HEK293 (cell line): ENCODE results near the gene MYLK.

Experiments used
- CTCF ChIA-PET: fragments of 350-600 bp; formaldehyde crosslinking; extraction: SDS; loops from one replicate; lab custom pipeline; 2021; ENCODE audit warnings: antibody characterized with exemption; lab: Yijun Ruan, JAX
- POLR2A ChIA-PET: fragments of 300-600 bp; formaldehyde crosslinking; extraction: SDS; loops from one replicate; lab custom pipeline; 2020; ENCODE audit warnings: antibody characterized with exemption, inconsistent platforms; lab: Yijun Ruan, JAX
- H3K27ac ChIP-seq: fragments of 200-500 bp; sonication (Bioruptor generic); 2 replicates; pipeline ENCODE4 v1.5.1; 2014; ENCODE audit warnings: low read depth, low read length, control low read depth, inconsistent platforms; ENCODE audit errors: extremely low read depth
- H3K36me3 ChIP-seq, 2 experiments: fragments of 200-500 bp in 1 of 2; sonication (Bioruptor generic) in 1 of 2; 1 replicate in 1 of 2; 2 replicates in 1 of 2; pipeline ENCODE4 v1.5.1; 2014 to 2017; ENCODE audit warnings: inconsistent platforms in 2 of 2, low read length in 2 of 2; ENCODE audit not compliant: control insufficient read depth in 2 of 2, insufficient read depth in 1 of 2
- H3K4me1 ChIP-seq: fragments of 200-500 bp; sonication (Bioruptor generic); 2 replicates; pipeline ENCODE4 v1.5.1; 2014; ENCODE audit warnings: mild to moderate bottlenecking, low read length, inconsistent platforms; ENCODE audit not compliant: control insufficient read depth, insufficient read depth
- H3K4me3 ChIP-seq: 2 replicates; pipeline ENCODE4 v1.5.1; 2011; ENCODE audit warnings: low read depth, mild to moderate bottlenecking, control low read depth, low read length, moderate library complexity
- H3K9me3 ChIP-seq: fragments of 200-500 bp; sonication (Bioruptor generic); 2 replicates; pipeline ENCODE4 v1.5.1; 2014; ENCODE audit warnings: low read depth, low read length, inconsistent platforms; ENCODE audit not compliant: control insufficient read depth, insufficient read depth
- GFI1B ChIP-seq: fragments of 450-650 bp; formaldehyde crosslinking; IDR thresholded peaks from 2 replicates; pipeline ENCODE4 v1.5.1; 2016; ENCODE audit warnings: missing biosample characterization, missing genetic modification characterization
- GLI2 ChIP-seq: fragments of 450-650 bp; formaldehyde crosslinking; IDR thresholded peaks from 2 replicates; pipeline ENCODE4; 2017; ENCODE audit warnings: missing biosample characterization, missing genetic modification characterization, low read depth, borderline replicate concordance
- GLIS2 ChIP-seq: fragments of 450-650 bp; formaldehyde crosslinking; IDR thresholded peaks from 2 replicates; pipeline ENCODE4 v1.5.1; 2016; ENCODE audit warnings: missing biosample characterization, missing genetic modification characterization
- MYNN ChIP-seq: fragments of 450-650 bp; formaldehyde crosslinking; IDR thresholded peaks from 2 replicates; pipeline ENCODE4 v1.5.1; 2016; ENCODE audit warnings: missing biosample characterization, missing genetic modification characterization, borderline replicate concordance
- MZF1 ChIP-seq: fragments of 450-650 bp; formaldehyde crosslinking; IDR thresholded peaks from 2 replicates; pipeline ENCODE4 v1.5.1; 2017; ENCODE audit warnings: missing biosample characterization, missing genetic modification characterization, borderline replicate concordance
- YY1 ChIP-seq: fragments of 450-650 bp; formaldehyde crosslinking; IDR thresholded peaks from 2 replicates; pipeline ENCODE4 v1.5.1; 2018; ENCODE audit warnings: missing biosample characterization, missing genetic modification characterization
- ZBTB1 ChIP-seq: fragments of 450-650 bp; formaldehyde crosslinking; IDR thresholded peaks from 2 replicates; pipeline ENCODE4 v1.5.1; 2016; ENCODE audit warnings: missing biosample characterization, missing genetic modification characterization
- ZBTB8A ChIP-seq: fragments of 450-650 bp; formaldehyde crosslinking; IDR thresholded peaks from 2 replicates; pipeline ENCODE4 v1.5.1; 2016; ENCODE audit warnings: missing biosample characterization, missing genetic modification characterization
- ZNF112 ChIP-seq: fragments of 450-650 bp; formaldehyde crosslinking; IDR thresholded peaks from 2 replicates; pipeline ENCODE4 v1.5.0; 2017; ENCODE audit warnings: missing biosample characterization, missing genetic modification characterization
- ZNF157 ChIP-seq: fragments of 450-650 bp; formaldehyde crosslinking; IDR thresholded peaks from 2 replicates; pipeline ENCODE4 v1.5.1; 2016; ENCODE audit warnings: missing biosample characterization, missing genetic modification characterization
- ZNF184 ChIP-seq: fragments of 450-650 bp; IDR thresholded peaks from 2 replicates; pipeline ENCODE4 v1.5.1; 2018; ENCODE audit warnings: missing biosample characterization, mild to moderate bottlenecking, missing genetic modification characterization
- ZNF214 ChIP-seq: fragments of 450-650 bp; formaldehyde crosslinking; IDR thresholded peaks from 2 replicates; pipeline ENCODE4 v1.5.1; 2017; ENCODE audit warnings: missing biosample characterization, mild to moderate bottlenecking, missing genetic modification characterization, borderline replicate concordance
- ZNF521 ChIP-seq: fragments of 450-650 bp; formaldehyde crosslinking; IDR thresholded peaks from 2 replicates; pipeline ENCODE4 v1.5.1; 2017; ENCODE audit warnings: missing biosample characterization, mild to moderate bottlenecking, missing genetic modification characterization
- ZNF548 ChIP-seq: fragments of 450-650 bp; formaldehyde crosslinking; IDR thresholded peaks from 2 replicates; pipeline ENCODE4 v1.5.1; 2016; ENCODE audit warnings: missing biosample characterization, missing genetic modification characterization
- ZNF600 ChIP-seq: fragments of 450-650 bp; formaldehyde crosslinking; IDR thresholded peaks from 2 replicates; pipeline ENCODE4 v1.5.1; 2016; ENCODE audit warnings: missing biosample characterization, missing genetic modification characterization
- ZNF654 ChIP-seq: fragments of 450-650 bp; formaldehyde crosslinking; IDR thresholded peaks from 2 replicates; pipeline ENCODE4 v1.5.1; 2016; ENCODE audit warnings: low read depth, missing biosample characterization, missing genetic modification characterization
- ZNF664 ChIP-seq: fragments of 450-650 bp; formaldehyde crosslinking; IDR thresholded peaks from 2 replicates; pipeline ENCODE4 v1.5.1; 2016; ENCODE audit warnings: missing biosample characterization, missing genetic modification characterization
- TF ChIP-seq, protein P1 (sequence below): fragments of 450-650 bp; formaldehyde crosslinking; IDR thresholded peaks from 2 replicates; pipeline ENCODE4 v1.5.1; 2016; ENCODE audit warnings: missing biosample characterization, missing genetic modification characterization
- TF ChIP-seq, protein P2 (sequence below): fragments of 450-650 bp; formaldehyde crosslinking; IDR thresholded peaks from 2 replicates; pipeline ENCODE4 v1.5.1; 2016; ENCODE audit warnings: missing biosample characterization, missing genetic modification characterization, low read depth
- TF ChIP-seq, protein P3 (sequence below): fragments of 450-650 bp; formaldehyde crosslinking; IDR thresholded peaks from 2 replicates; pipeline ENCODE4 v1.5.1; 2016; ENCODE audit warnings: missing biosample characterization, missing genetic modification characterization
- TF ChIP-seq, protein P4 (sequence below): fragments of 450-650 bp; formaldehyde crosslinking; IDR thresholded peaks from 2 replicates; pipeline ENCODE4 v1.5.1; 2016; ENCODE audit warnings: missing biosample characterization, missing genetic modification characterization

MYLK gene

DNA sequence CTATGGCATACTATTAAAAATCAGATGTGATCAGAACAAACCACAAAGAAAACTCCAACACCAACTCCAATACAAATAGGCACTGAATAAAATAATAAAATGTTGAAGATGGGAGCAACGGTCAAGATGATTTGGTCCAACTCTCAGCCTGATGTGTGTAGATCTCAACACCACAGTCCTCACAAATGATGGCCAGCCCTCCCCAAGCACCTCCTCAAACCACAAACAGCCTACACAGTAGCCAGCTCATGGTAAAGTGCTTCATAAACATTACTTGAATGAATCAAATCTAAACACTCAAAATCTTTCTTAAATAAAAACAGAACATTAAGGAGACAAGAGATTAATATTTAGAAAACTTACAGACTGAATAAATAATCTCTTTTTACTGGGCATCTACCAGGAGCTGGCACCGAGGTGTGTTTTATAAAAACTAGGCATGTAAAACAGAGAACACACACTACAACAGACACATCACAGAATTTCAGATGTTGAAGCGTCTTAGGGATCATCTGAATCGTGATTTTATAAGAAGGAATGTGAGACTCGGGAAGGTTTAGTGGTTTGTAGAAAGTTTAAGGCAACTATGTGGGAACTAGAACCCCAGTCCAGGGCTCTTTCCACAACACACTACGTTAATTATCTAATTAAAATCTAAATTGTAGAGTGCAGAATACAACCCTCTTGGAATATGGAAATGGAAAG, 102.4 kb downstream of the MYLK start:
- Histone ChIP-seq H3K4me1 (no peaks in the 10 kb centered on the region), H3K27ac (no peak overlapping the region), H3K4me3 (no peak overlapping the region), H3K36me3 (no peaks in the 10 kb centered on the region), H3K9me3 (no peaks in the 10 kb centered on the region)
- TF ChIP-seq YY1 (tag by site-specific recombination) = no peak
- no peak for TF ChIP-seq ZNF214 (tag by site-specific recombination)
- TF ChIP-seq, protein P1, sequence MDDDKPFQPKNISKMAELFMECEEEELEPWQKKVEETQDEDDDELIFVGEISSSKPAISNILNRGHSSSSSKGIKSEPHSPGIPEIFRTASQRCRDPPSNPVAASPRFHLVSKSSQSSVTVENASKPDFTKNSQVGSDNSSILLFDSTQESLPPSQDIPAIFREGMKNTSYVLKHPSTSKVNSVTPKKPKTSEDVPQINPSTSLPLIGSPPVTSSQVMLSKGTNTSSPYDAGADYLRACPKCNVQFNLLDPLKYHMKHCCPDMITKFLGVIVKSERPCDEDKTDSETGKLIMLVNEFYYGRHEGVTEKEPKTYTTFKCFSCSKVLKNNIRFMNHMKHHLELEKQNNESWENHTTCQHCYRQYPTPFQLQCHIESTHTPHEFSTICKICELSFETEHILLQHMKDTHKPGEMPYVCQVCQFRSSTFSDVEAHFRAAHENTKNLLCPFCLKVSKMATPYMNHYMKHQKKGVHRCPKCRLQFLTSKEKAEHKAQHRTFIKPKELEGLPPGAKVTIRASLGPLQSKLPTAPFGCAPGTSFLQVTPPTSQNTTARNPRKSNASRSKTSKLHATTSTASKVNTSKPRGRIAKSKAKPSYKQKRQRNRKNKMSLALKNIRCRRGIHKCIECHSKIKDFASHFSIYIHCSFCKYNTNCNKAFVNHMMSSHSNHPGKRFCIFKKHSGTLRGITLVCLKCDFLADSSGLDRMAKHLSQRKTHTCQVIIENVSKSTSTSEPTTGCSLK (tag by site-specific recombination) = no peak
- TF ChIP-seq, protein P2, sequence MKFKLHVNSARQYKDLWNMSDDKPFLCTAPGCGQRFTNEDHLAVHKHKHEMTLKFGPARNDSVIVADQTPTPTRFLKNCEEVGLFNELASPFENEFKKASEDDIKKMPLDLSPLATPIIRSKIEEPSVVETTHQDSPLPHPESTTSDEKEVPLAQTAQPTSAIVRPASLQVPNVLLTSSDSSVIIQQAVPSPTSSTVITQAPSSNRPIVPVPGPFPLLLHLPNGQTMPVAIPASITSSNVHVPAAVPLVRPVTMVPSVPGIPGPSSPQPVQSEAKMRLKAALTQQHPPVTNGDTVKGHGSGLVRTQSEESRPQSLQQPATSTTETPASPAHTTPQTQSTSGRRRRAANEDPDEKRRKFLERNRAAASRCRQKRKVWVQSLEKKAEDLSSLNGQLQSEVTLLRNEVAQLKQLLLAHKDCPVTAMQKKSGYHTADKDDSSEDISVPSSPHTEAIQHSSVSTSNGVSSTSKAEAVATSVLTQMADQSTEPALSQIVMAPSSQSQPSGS = no peak
- TF ChIP-seq, protein P3, sequence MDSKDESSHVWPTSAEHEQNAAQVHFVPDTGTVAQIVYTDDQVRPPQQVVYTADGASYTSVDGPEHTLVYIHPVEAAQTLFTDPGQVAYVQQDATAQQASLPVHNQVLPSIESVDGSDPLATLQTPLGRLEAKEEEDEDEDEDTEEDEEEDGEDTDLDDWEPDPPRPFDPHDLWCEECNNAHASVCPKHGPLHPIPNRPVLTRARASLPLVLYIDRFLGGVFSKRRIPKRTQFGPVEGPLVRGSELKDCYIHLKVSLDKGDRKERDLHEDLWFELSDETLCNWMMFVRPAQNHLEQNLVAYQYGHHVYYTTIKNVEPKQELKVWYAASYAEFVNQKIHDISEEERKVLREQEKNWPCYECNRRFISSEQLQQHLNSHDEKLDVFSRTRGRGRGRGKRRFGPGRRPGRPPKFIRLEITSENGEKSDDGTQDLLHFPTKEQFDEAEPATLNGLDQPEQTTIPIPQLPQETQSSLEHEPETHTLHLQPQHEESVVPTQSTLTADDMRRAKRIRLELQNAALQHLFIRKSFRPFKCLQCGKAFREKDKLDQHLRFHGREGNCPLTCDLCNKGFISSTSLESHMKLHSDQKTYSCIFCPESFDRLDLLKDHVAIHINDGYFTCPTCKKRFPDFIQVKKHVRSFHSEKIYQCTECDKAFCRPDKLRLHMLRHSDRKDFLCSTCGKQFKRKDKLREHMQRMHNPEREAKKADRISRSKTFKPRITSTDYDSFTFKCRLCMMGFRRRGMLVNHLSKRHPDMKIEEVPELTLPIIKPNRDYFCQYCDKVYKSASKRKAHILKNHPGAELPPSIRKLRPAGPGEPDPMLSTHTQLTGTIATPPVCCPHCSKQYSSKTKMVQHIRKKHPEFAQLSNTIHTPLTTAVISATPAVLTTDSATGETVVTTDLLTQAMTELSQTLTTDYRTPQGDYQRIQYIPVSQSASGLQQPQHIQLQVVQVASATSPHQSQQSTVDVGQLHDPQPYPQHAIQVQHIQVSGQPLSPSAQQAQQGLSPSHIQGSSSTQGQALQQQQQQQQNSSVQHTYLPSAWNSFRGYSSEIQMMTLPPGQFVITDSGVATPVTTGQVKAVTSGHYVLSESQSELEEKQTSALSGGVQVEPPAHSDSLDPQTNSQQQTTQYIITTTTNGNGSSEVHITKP = no peak
- no peak for TF ChIP-seq ZNF600 (tag by site-specific recombination)
- TF ChIP-seq ZNF548 (tag by site-specific recombination) = no peak
- no peak for TF ChIP-seq MZF1 (tag by site-specific recombination)
- no peak for TF ChIP-seq ZNF157 (tag by site-specific recombination)
- no peak for TF ChIP-seq GFI1B (tag by site-specific recombination)
- TF ChIP-seq ZBTB8A (tag by site-specific recombination) = no peak
- CTCF ChIA-PET = interaction anchor here (1.7 kb wide), 1 partner anchor 58 kb away, joined by 5 read pairs; no protein-coding TSS in a partner anchor
- POLR2A ChIA-PET = no interaction called here

DNA sequence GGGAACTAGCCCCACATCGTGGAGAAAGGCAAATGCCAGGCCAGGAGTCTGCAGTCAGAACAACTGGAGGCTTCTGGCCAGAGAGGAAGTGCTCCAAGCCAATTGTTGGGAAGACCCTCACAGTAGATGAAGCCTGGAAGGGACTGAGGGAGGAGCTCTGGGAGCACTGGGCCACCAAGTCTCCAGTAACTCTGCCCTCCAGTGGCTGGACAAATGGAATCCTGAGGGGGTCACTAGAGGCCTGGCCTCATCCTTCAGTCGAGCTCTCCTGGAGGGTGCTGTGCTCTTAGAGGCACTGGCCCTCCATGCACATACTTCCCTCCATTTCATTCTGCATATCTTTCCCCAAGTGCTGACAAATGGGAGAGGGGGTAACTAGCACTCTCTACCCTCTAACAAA, 103.0 kb downstream of the MYLK start:
- H3K36me3 ChIP-seq = no peaks in the 10 kb centered on the region
- no peaks in the 10 kb centered on the region for H3K9me3 ChIP-seq
- H3K4me3 ChIP-seq = no peak overlapping the region
- ChIA-PET POLR2A (no interaction called here), CTCF (interaction anchor here (1.7 kb wide), 1 partner anchor 57 kb away, joined by 5 read pairs; no protein-coding TSS in a partner anchor)
- no peak overlapping the region for H3K27ac ChIP-seq
- no peaks in the 10 kb centered on the region for H3K4me1 ChIP-seq
- TF ChIP-seq YY1 (tag by site-specific recombination) (no peak), GLIS2 (tag by site-specific recombination) (no peak), GLI2 (tag by site-specific recombination) (no peak), MYNN (no peak), ZNF521 (tag by site-specific recombination) (no peak), ZNF654 (tag by site-specific recombination) (no peak), ZBTB1 (tag by site-specific recombination) (no peak), ZNF664 (tag by site-specific recombination) (no peak), ZNF112 (tag by site-specific recombination) (no peak), ZNF184 (tag by site-specific recombination) (no peak)
- TF ChIP-seq, protein P4, sequence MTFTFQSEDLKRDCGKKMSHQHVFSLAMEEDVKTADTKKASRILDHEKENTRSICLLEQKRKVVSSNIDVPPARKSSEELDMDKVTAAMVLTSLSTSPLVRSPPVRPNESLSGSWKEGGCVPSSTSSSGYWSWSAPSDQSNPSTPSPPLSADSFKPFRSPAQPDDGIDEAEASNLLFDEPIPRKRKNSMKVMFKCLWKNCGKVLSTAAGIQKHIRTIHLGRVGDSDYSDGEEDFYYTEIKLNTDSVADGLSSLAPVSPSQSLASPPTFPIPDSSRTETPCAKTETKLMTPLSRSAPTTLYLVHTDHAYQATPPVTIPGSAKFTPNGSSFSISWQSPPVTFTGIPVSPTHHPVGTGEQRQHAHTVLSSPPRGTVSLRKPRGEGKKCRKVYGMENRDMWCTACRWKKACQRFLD (tag by site-specific recombination) = no peak
